Colonic mucosa (tissue), 4 donors: Measurements from ENCODE around the gene GHRH. TPM values are rescaled to one million over a fixed set of nuclear protein-coding genes. Genes with fewer than 3 reads are reported as not detected.

Experiments used
- DNase-seq: peaks from one replicate; pipeline ENCODE4 v3.0.0-alpha.2; 2020
- H3K27ac ChIP-seq: fragments of 200-600 bp; one replicate; pipeline ENCODE4 v1.8.0; 2021
- H3K27me3 ChIP-seq: fragments of 200-600 bp; one replicate; pipeline ENCODE4 v1.8.0; 2021
- H3K36me3 ChIP-seq: fragments of 200-600 bp; one replicate; pipeline ENCODE4 v1.8.0; 2021
- H3K4me1 ChIP-seq: fragments of 200-600 bp; one replicate; pipeline ENCODE4 v1.8.0; 2021; ENCODE audit warnings: mild to moderate bottlenecking
- H3K4me3 ChIP-seq: fragments of 200-600 bp; one replicate; pipeline ENCODE4 v1.8.0; 2021
- H3K9ac ChIP-seq, 2 donors: one replicate each; pipeline ENCODE4 v1.7.0; 2013; ENCODE audit warnings: control low read depth in 2 of 2, low read depth in 2 of 2, low read length in 2 of 2
- H3K9me3 ChIP-seq: fragments of 200-600 bp; one replicate; pipeline ENCODE4 v1.8.0; 2021
- CTCF ChIP-seq: fragments of 200-600 bp; IDR thresholded peaks from one replicate; pipeline ENCODE4 v1.8.0; 2022; ENCODE audit warnings: antibody characterized with exemption, mild to moderate bottlenecking
- intact Hi-C: fragments of 100-400 bp; cut with DNase I; formaldehyde crosslinking; loops from one replicate; pipeline ENCODE4 v1.14.1; 2022
- total RNA-seq, 2 donors: library from RNA; stranded (reverse); fragmentation: NEBNext Ultra II Directional in 1 of 2; extraction: Animal tissue kit (Norgen Biotek cat#: 25700) in 1 of 2; gene quantifications; one replicate each; pipeline ENCODE4 v1.2.1, GENCODE V29; 2021
- donor health status: healthy.
- donor health status: DM: no; HTN: no; CAD: no.
- donor health status: DM: no; HTN: no; CAD: no.

Gene GHRH
- total RNA-seq, 2 donors from 2014 or later, result not detected

- H3K27me3 ChIP-seq, result no peaks in the 10 kb centered on the region
- H3K9me3 ChIP-seq, result no peaks in the 10 kb centered on the region
- no peaks in the 10 kb centered on the region for H3K4me1 ChIP-seq
- no peak overlapping the region for H3K27ac ChIP-seq
- intact Hi-C loops, result no loop called here
- no peak overlapping the region for H3K4me3 ChIP-seq
- DNase-seq, result no peak
- H3K9ac ChIP-seq, result no peak overlapping the region
- H3K36me3 ChIP-seq, result peaks cover 30% of the 10 kb centered on the region
- no peak for TF ChIP-seq CTCF
These were observed 31.4 kb downstream of the GHRH start for GRCh38 chr20:37230200-37230599.

- H3K9me3 ChIP-seq, result no peaks in the 10 kb centered on the region
- intact Hi-C loops, result no loop called here
- DNase-seq, result no peak
- H3K27ac ChIP-seq, result no peak overlapping the region
- H3K4me3 ChIP-seq, result no peak overlapping the region
- peaks cover 33% of the 10 kb centered on the region for H3K36me3 ChIP-seq
- H3K4me1 ChIP-seq, result no peaks in the 10 kb centered on the region
- TF ChIP-seq CTCF, result no peak
- no peak overlapping the region for H3K9ac ChIP-seq
- no peaks in the 10 kb centered on the region for H3K27me3 ChIP-seq
These were observed 32.3 kb downstream of the GHRH start for GRCh38 chr20:37229357-37229756.

GRCh38 chr20:37228656-37229055, 33.0 kb downstream of the GHRH start:
- Histone ChIP-seq H3K27me3 (no peaks in the 10 kb centered on the region), H3K9me3 (no peaks in the 10 kb centered on the region), H3K4me3 (no peak overlapping the region), H3K4me1 (no peaks in the 10 kb centered on the region), H3K9ac (no peak overlapping the region), H3K27ac (no peak overlapping the region), H3K36me3 (peaks cover 31% of the 10 kb centered on the region)
- TF ChIP-seq CTCF, result no peak
- intact Hi-C loops, result no loop called here
- DNase-seq, result no peak

GRCh38 chr20:37228082-37228481, 33.5 kb downstream of the GHRH start:
- no peak overlapping the region for H3K9ac ChIP-seq
- H3K27ac ChIP-seq, result no peak overlapping the region
- H3K36me3 ChIP-seq, result peaks cover 26% of the 10 kb centered on the region
- no peak for DNase-seq
- no peaks in the 10 kb centered on the region for H3K9me3 ChIP-seq
- no peak for TF ChIP-seq CTCF
- H3K4me3 ChIP-seq, result no peak overlapping the region
- H3K27me3 ChIP-seq, result no peaks in the 10 kb centered on the region
- no peaks in the 10 kb centered on the region for H3K4me1 ChIP-seq
- intact Hi-C loops, result no loop called here

GRCh38 chr20:37226889-37227288, 34.7 kb downstream of the GHRH start:
- no peak for TF ChIP-seq CTCF
- H3K9ac ChIP-seq, result no peak overlapping the region
- no peak overlapping the region for H3K4me3 ChIP-seq
- no peaks in the 10 kb centered on the region for H3K4me1 ChIP-seq
- intact Hi-C loops, result no loop called here
- peaks cover 16% of the 10 kb centered on the region for H3K36me3 ChIP-seq
- peak; percentile 30 for DNase-seq
- no peaks in the 10 kb centered on the region for H3K9me3 ChIP-seq
- no peak overlapping the region for H3K27ac ChIP-seq
- H3K27me3 ChIP-seq, result no peaks in the 10 kb centered on the region

- H3K4me3 ChIP-seq, result no peak overlapping the region
- H3K4me1 ChIP-seq, result no peaks in the 10 kb centered on the region
- no peaks in the 10 kb centered on the region for H3K9me3 ChIP-seq
- no peak for DNase-seq
- H3K27me3 ChIP-seq, result no peaks in the 10 kb centered on the region
- TF ChIP-seq CTCF, result no peak
- H3K36me3 ChIP-seq, result peaks cover 9% of the 10 kb centered on the region
- H3K9ac ChIP-seq, result no peak overlapping the region
- no peak overlapping the region for H3K27ac ChIP-seq
- intact Hi-C loops, result no loop called here
These were observed 36.5 kb downstream of the GHRH start for GRCh38 chr20:37225146-37225545.
